PC-9 (cell line): ENCODE measurements around the gene SEMA6A. TPM values are rescaled to one million over a fixed set of nuclear protein-coding genes. Genes with fewer than 3 reads are reported as not detected.

Experiments used
- BruUV-seq: library from RNA; stranded (reverse); fragments of 400-500 nt; replicated peaks from 2 replicates; lab custom pipeline; 2021; lab: Mats Ljungman, UMichigan
- CTCF ChIA-PET: fragments of 300-600 bp; sonication (Branson Sonifier 250); formaldehyde crosslinking; loops from one replicate; lab custom pipeline; 2022; ENCODE audit warnings: antibody characterized with exemption; lab: Charles Lee
- POLR2A ChIA-PET: fragments of 300-600 bp; sonication (Branson Sonifier 250); formaldehyde crosslinking; loops from one replicate; lab custom pipeline; 2022; ENCODE audit warnings: antibody characterized with exemption; ENCODE audit not compliant: unreplicated experiment; lab: Charles Lee
- DNase-seq, 2 experiments: peaks; one replicate each; pipeline versions ENCODE4 v3.0.0 to v3.0.0-alpha.2; 2015 to 2022; ENCODE audit warnings: mixed read lengths in 1 of 2
- H2AFZ ChIP-seq: fragments of 200-600 bp; sonication (generic); 2 replicates; pipeline ENCODE4 v1.8.1; 2017; ENCODE audit warnings: antibody characterized with exemption
- H3F3A ChIP-seq: fragments of 200-600 bp; sonication (generic); 2 replicates; pipeline ENCODE4 v1.8.1; 2017; ENCODE audit warnings: antibody characterized with exemption, mild to moderate bottlenecking, low read depth; ENCODE audit not compliant: insufficient read depth
- H3K27ac ChIP-seq: fragments of 200-600 bp; sonication (generic); 2 replicates; pipeline ENCODE4 v1.6.1; 2016; ENCODE audit warnings: mixed run types
- H3K27me3 ChIP-seq: fragments of 200-600 bp; sonication (generic); 2 replicates; pipeline ENCODE4 v1.6.1; 2016; ENCODE audit warnings: low read depth, mixed run types; ENCODE audit not compliant: insufficient read depth
- H3K36me3 ChIP-seq: fragments of 200-600 bp; sonication (generic); 2 replicates; pipeline ENCODE4 v1.6.1; 2016; ENCODE audit warnings: low read depth, mixed run types
- H3K4me1 ChIP-seq: fragments of 200-600 bp; sonication (generic); replicated peaks from 2 replicates; pipeline ENCODE4 v1.6.1; 2016; ENCODE audit warnings: mixed run types; ENCODE audit not compliant: insufficient read depth
- H3K4me2 ChIP-seq: fragments of 200-600 bp; sonication (generic); 2 replicates; pipeline ENCODE4 v1.6.1; 2017; ENCODE audit warnings: mixed run types
- H3K4me3 ChIP-seq: fragments of 200-600 bp; sonication (generic); 2 replicates; pipeline ENCODE4 v1.6.1; 2016; ENCODE audit warnings: mixed run types
- H3K79me2 ChIP-seq: fragments of 200-600 bp; sonication (generic); 2 replicates; pipeline ENCODE4 v1.6.1; 2017; ENCODE audit warnings: low read depth, mixed run types
- H3K9me2 ChIP-seq: fragments of 200-600 bp; sonication (generic); 2 replicates; pipeline ENCODE4 v1.8.1; 2017; ENCODE audit warnings: mild to moderate bottlenecking; ENCODE audit not compliant: insufficient read depth
- H3K9me3 ChIP-seq: fragments of 200-600 bp; sonication (generic); 2 replicates; pipeline ENCODE4 v1.8.1; 2016; ENCODE audit warnings: low read depth; ENCODE audit not compliant: insufficient read depth
- H4K20me1 ChIP-seq: fragments of 200-600 bp; sonication (generic); 2 replicates; pipeline ENCODE4 v1.8.1; 2017; ENCODE audit not compliant: insufficient read depth
- CTCF ChIP-seq: fragments of 200-600 bp; sonication (generic); conservative IDR thresholded peaks from 2 replicates; pipeline ENCODE4 v1.6.1; 2017; ENCODE audit warnings: mixed run types, antibody characterized with exemption, mild to moderate bottlenecking, moderate library complexity
- EZH2 ChIP-seq: fragments of 200-600 bp; sonication (generic); IDR thresholded peaks from 2 replicates; pipeline ENCODE4 v1.8.0; 2017; ENCODE audit warnings: antibody characterized with exemption, low read depth
- intact Hi-C: fragments of 100-400 bp; cut with micrococcal nuclease; formaldehyde crosslinking; loops from one replicate; pipeline ENCODE4 v1.10.0; 2022; ENCODE audit not compliant: unreplicated experiment
- total RNA-seq: library from RNA; stranded (reverse); gene quantifications from 2 replicates; pipeline ENCODE4 v1.2.3, GENCODE V29; 2021

SEMA6A gene
- total RNA-seq, 1 experiment from 2014 or later: not detected

- ChIA-PET CTCF (no interaction called here), POLR2A (no interaction called here)
- no peaks in the 10 kb centered on the region; the same call in 1 of the 2 replicates for H3K9me2 ChIP-seq
- no peak overlapping the region for H3K4me3 ChIP-seq
- no peaks in the 10 kb centered on the region for H4K20me1 ChIP-seq
- H3K4me1 ChIP-seq: no peaks in the 10 kb centered on the region
- TF ChIP-seq EZH2: no peak
- no peak for TF ChIP-seq CTCF
- no peak overlapping the region for H3K27ac ChIP-seq
- intact Hi-C loops: no loop called here
- no peak overlapping the region for H2AFZ ChIP-seq
- DNase-seq: no peak
- H3F3A ChIP-seq: no peaks in the 10 kb centered on the region
- no TSS peak for BruUV-seq
- H3K4me2 ChIP-seq: no peak overlapping the region
- H3K79me2 ChIP-seq: no peaks in the 10 kb centered on the region
- H3K36me3 ChIP-seq: no peaks in the 10 kb centered on the region
- no peaks in the 10 kb centered on the region for H3K9me3 ChIP-seq
- peaks cover 30% of the 10 kb centered on the region; the same call in 1 of the 2 replicates for H3K27me3 ChIP-seq
These were observed 118.6 kb downstream of the SEMA6A start for GRCh38 chr5:116456036-116456435.

- H3F3A ChIP-seq: no peaks in the 10 kb centered on the region
- no peak for DNase-seq
- H3K9me3 ChIP-seq: no peaks in the 10 kb centered on the region
- H3K27ac ChIP-seq: no peak overlapping the region
- POLR2A ChIA-PET: no interaction called here
- no TSS peak for BruUV-seq
- no peaks in the 10 kb centered on the region; the same call in 1 of the 2 replicates for H3K9me2 ChIP-seq
- peaks cover 30% of the 10 kb centered on the region; the same call in 1 of the 2 replicates for H3K27me3 ChIP-seq
- H3K79me2 ChIP-seq: no peaks in the 10 kb centered on the region
- TF ChIP-seq CTCF: no peak
- no peak for TF ChIP-seq EZH2
- no peak overlapping the region for H3K4me3 ChIP-seq
- H3K4me2 ChIP-seq: no peak overlapping the region
- no peak overlapping the region for H2AFZ ChIP-seq
- intact Hi-C loops: no loop called here
- CTCF ChIA-PET: no interaction called here
- H3K4me1 ChIP-seq: no peaks in the 10 kb centered on the region
- no peaks in the 10 kb centered on the region for H4K20me1 ChIP-seq
- H3K36me3 ChIP-seq: no peaks in the 10 kb centered on the region
These were observed 119.6 kb downstream of the SEMA6A start for GRCh38 chr5:116455061-116455460.

GRCh38 chr5:116454417-116454927, 120.2 kb downstream of the SEMA6A start:
- DNase-seq: no peak
- Histone ChIP-seq H3K4me1 (no peaks in the 10 kb centered on the region), H3K27me3 (peaks cover 30% of the 10 kb centered on the region; the same call in 1 of the 2 replicates), H3K4me3 (no peak overlapping the region), H3F3A (no peaks in the 10 kb centered on the region), H2AFZ (no peak overlapping the region), H3K9me3 (no peaks in the 10 kb centered on the region), H3K4me2 (no peak overlapping the region), H4K20me1 (no peaks in the 10 kb centered on the region), H3K79me2 (no peaks in the 10 kb centered on the region), H3K27ac (no peak overlapping the region), H3K36me3 (no peaks in the 10 kb centered on the region), H3K9me2 (no peaks in the 10 kb centered on the region; the same call in 1 of the 2 replicates)
- no TSS peak for BruUV-seq
- TF ChIP-seq CTCF: no peak
- POLR2A ChIA-PET: no interaction called here
- CTCF ChIA-PET: no interaction called here
- intact Hi-C loops: no loop called here
